Fibroblast of villous mesenchyme (primary cell): ENCODE results near the gene DDX52. TPM values are rescaled to one million over a fixed set of nuclear protein-coding genes. Genes with fewer than 3 reads are reported as not detected.
"Not testable (repeated sequence)": the region's sequence is repeated elsewhere in the genome, so short reads cannot be mapped to it uniquely, and the experiment has no call there.

ENCODE experiments used
- DNase-seq: peaks from one replicate; pipeline ENCODE4 v3.0.0-alpha.2; 2010; ENCODE audit warnings: low read depth
- H3K4me3 ChIP-seq: 2 replicates; pipeline ENCODE4 v1.5.1; 2011; ENCODE audit warnings: low read depth, mild to moderate bottlenecking, low read length
- total RNA-seq: library from RNA; depleted of rRNA; stranded (reverse); fragments of >200 nt; gene quantifications from 2 replicates; pipeline ENCODE4 v1.2.3, GENCODE V29; 2012
- TF ChIP-seq, protein P1 (sequence below): IDR thresholded peaks from 2 replicates; pipeline ENCODE4 v1.5.1; 2012; ENCODE audit warnings: low read depth, mild to moderate bottlenecking, low read length; ENCODE audit not compliant: insufficient read depth

DDX52 gene, protein sequence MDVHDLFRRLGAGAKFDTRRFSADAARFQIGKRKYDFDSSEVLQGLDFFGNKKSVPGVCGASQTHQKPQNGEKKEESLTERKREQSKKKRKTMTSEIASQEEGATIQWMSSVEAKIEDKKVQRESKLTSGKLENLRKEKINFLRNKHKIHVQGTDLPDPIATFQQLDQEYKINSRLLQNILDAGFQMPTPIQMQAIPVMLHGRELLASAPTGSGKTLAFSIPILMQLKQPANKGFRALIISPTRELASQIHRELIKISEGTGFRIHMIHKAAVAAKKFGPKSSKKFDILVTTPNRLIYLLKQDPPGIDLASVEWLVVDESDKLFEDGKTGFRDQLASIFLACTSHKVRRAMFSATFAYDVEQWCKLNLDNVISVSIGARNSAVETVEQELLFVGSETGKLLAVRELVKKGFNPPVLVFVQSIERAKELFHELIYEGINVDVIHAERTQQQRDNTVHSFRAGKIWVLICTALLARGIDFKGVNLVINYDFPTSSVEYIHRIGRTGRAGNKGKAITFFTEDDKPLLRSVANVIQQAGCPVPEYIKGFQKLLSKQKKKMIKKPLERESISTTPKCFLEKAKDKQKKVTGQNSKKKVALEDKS
- 24.5 and 40.2 TPM in 2 replicates for total RNA-seq

DNA sequence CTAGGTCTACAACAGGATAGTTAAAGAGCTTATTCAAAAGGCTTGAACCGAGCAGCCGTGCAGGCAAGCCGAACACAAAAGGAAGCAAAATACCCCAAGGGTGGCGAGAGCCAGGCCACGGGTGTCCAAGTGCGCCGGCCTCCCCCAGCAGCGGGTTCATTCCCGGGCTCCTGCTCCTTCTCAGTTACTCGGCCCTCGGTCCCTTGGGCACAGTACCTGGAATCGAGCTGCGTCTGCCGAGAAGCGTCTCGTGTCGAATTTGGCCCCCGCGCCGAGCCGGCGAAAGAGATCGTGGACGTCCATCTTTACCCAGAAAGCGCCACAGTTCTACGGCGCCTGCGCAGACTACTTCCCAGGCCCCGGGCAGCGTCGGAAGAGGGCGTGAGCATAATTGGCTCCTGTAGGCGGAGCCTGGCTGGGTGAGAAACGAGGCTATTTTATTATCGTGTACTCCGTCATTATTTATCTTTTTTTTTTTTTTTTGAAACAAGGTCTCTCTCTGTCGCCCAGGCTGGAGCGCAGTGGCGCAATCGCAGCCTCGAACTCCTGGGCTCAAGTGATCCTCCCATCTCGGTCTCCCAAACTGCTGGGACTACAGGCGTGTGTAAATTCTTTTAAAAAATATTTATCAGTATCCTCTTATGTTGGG lies at the start of gene DDX52:
TSS of gene DDX52 (minus strand) at position 329 of the 649 bp plus-strand sequence. CDS start at position 303, 26 bp downstream.
- peak; percentile 94 for DNase-seq
- peak within 1 kb of the TSS; percentile 93 for H3K4me3 ChIP-seq
- TF ChIP-seq, protein P1, sequence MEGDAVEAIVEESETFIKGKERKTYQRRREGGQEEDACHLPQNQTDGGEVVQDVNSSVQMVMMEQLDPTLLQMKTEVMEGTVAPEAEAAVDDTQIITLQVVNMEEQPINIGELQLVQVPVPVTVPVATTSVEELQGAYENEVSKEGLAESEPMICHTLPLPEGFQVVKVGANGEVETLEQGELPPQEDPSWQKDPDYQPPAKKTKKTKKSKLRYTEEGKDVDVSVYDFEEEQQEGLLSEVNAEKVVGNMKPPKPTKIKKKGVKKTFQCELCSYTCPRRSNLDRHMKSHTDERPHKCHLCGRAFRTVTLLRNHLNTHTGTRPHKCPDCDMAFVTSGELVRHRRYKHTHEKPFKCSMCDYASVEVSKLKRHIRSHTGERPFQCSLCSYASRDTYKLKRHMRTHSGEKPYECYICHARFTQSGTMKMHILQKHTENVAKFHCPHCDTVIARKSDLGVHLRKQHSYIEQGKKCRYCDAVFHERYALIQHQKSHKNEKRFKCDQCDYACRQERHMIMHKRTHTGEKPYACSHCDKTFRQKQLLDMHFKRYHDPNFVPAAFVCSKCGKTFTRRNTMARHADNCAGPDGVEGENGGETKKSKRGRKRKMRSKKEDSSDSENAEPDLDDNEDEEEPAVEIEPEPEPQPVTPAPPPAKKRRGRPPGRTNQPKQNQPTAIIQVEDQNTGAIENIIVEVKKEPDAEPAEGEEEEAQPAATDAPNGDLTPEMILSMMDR = no peak

DNA sequence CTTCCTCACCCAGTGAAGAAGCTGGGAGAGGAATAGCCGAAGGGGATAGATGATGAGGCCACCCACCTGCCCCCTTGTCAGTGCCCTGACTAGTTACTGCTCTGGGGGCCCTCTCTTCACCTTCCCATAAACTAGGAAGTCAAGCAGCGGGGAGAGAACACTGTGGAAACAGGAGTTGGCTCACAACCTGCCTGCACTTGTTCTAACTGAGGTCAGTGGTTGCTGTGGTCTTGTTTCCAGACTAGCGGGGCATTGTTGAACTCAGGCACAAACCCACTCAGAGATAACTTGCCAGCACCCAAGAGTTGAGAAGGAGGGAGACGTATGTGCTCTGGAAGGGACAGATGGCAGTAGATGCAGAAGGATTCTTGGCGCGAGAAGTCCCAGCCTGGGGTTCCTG lies 48.6 kb upstream of the DDX52 start:
- TF ChIP-seq, protein P1 = no peak
- DNase-seq = no peak
- H3K4me3 ChIP-seq = no peak overlapping the region

DNA sequence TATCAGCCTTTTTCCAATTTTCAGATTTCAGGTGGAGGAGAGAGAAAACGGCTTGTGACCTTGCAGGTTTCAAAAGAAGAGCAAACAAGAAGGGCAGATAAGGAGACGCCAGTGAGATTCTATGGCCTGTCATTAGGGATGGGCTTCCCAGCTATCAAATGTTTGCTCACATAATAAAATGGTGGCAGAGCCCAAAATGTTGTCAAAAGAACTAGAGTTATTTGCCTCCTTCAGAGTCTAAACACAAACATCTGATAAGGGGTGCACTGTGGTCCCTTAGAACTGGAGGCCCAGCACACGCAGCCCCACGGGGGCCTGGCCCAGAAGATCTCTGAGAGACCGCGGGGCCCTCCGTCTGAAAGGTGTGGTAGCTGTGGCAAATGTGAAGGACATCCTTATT lies 46.1 kb upstream of the DDX52 start:
- DNase-seq = no peak
- TF ChIP-seq, protein P1 = no peak
- no peak overlapping the region for H3K4me3 ChIP-seq

DNA sequence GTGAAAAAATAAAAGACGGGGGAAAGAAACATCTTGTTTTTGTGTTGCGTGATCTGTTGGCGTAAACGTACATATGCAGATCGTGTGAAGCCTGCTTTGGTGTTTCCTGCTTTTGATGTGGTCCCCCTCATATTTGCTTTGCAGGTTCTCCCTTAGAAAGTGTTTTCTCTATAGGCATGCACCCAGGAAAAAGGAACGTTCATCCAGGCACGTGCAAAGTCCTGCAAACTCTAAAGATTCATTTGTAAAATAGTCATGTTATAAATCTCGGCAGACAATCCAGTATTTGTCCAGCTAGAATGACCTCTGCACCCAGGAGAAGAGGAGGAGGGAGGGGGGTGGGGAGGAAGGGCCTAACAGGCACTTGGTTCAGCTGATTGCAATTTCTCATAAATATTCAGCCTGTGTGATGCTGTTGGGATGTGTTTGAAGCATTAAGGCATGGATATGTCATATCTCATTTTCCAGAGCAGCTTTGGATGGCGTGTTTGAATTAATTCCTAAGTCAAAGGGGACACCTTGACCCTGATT lies 40.3 kb upstream of the DDX52 start:
- no peak overlapping the region for H3K4me3 ChIP-seq
- DNase-seq = no peak
- TF ChIP-seq, protein P1 = no peak

DNA sequence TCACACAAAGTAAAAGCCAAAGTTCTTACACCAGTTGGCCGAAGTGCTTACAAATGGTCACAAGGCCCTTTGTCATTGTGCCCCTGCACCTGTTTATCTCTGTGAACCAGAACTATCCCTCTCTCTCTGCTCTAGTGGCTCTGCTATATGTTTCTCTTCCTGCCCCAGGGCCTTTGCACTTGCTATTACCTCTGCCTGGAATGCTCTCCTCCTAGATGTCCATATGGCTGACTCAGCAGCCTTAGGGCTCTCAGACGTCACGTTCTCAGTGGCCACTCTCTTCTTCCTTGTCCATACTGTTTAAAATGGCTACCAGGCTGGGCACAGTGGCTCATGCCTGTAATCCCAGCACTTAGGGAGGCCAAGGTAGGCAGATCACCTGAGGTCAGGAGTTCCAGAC lies 38.8 kb upstream of the DDX52 start:
- TF ChIP-seq, protein P1 = no peak
- DNase-seq = no peak
- H3K4me3 ChIP-seq = no peak overlapping the region

DNA sequence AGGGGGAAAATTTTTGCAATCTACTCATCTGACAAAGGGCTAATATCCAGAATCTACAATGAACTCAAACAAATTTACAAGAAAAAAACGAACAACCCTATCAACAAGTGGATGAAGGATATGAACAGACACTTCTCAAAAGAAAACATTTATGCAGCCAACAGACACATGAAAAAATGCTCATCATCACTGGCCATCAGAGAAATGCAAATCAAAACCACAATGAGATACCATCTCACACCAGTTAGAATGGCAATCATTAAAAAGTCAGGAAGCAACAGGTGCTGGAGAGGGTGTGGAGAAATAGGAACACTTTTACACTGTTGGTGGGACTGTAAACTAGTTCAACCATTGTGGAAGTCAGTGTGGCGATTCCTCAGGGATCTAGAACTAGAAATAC lies 36.7 kb upstream of the DDX52 start:
- DNase-seq, H3K4me3 ChIP-seq: not testable (repeated sequence)

DNA sequence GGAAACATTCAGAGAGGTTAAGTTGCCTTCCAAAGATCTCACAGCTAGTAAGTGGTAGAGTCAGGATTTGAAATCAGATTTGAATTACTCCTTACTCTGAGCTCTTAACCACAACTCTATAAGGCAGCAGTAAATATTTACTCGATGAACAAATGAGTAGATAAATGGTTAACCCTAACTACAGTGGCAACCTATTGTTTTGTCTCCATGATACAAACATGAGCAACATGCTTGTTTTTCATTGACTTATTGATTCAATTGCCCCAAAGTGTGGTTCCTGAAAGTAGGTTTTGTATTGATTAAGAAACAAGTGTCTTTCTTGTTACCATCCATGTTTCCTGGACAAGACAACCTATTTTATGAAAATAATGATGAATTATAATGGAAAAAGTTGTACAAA lies 34.8 kb upstream of the DDX52 start:
- DNase-seq = no peak
- H3K4me3 ChIP-seq = no peak overlapping the region
- TF ChIP-seq, protein P1 = no peak
